Activated CD8-positive, alpha-beta memory T cell treated with anti-CD3 and anti-CD28 coated beads for 4 hours (primary cell): ENCODE results near the gene CRYL1.
"Not testable (repeated sequence)": the region's sequence is repeated elsewhere in the genome, so short reads cannot be mapped to it uniquely, and the experiment has no call there.

Source experiments
- DNase-seq, 2 donors: peaks; one replicate each; pipeline ENCODE4 v3.0.0-alpha.2; 2020; ENCODE audit warnings: low read depth in 2 of 2

CRYL1 gene

DNA sequence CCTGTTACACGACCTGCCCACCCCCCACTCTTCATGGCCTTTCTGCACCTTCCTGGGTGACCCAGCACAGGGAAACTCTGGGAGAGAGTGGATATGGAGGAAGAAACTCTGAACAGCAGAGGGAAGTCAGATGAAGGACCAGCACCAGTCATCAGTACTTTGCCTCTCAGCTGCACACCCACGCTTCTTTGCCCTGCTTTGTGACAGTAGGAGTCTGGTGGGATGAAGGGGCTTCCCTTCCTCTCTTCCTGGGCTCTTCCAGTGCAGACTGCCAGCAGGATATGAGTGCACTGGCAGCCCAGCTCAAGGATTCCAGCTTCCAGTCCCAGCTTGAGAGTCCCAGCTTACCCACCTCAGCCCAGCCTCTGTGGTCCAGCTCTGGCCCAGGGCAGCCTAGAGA lies 68.9 kb downstream of the CRYL1 start:
- no peak for DNase-seq

DNA sequence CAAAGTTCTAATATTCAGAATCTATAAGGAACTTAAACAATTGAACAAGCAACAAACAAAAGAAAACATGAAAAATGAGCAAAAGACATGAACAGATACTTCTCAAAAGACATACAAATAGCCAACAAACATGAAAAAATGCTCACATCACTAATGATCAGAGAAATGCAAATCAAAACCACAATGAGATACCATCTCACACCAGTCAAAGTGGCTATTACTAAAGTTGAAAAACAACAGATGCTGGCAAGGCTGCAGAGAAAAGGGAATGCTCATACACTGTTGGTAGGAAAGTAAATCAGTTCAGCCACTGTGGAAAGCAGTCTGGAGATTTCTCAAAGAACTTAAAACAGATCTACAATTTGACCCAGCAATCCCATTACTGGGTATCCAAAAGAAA lies 74.3 kb downstream of the CRYL1 start:
- DNase-seq: no peak

DNA sequence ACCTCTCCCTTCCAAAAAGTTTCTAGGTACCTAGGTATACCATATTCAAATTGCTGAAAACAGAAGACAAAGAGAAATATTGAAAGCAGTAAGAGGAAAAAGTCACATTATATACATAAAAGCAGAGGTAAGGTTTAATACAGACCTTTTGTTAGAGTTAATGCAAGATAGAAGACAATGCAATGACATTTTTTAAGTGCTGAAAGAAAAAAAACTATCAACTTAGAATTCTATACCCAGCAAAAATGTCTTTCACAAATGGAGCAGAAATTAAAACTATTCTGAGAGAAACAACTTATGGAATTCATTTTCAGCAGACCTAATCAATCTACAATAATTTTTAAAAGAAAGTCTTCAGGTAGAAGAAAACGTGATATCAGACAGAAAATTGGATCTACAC lies 77.2 kb downstream of the CRYL1 start:
- no peak for DNase-seq

DNA sequence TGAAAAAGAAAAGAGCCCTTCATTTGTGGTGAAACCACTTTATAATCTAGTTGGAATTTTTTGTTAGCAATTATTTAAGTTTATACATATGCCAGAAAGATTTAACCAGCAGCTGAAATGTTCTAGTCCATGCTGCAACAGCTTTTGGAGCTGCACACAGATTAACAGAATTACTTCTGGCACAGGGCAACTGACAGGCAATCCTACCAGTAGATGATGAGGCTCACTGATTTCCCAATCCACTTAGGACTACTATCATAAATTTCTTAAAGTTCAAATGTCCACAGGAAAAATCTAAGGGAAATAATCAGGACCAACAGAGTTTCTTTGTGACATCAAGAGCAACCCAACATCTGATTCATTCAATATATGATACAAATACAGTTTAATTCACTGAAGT lies 78.8 kb downstream of the CRYL1 start:
- DNase-seq: no peak

DNA sequence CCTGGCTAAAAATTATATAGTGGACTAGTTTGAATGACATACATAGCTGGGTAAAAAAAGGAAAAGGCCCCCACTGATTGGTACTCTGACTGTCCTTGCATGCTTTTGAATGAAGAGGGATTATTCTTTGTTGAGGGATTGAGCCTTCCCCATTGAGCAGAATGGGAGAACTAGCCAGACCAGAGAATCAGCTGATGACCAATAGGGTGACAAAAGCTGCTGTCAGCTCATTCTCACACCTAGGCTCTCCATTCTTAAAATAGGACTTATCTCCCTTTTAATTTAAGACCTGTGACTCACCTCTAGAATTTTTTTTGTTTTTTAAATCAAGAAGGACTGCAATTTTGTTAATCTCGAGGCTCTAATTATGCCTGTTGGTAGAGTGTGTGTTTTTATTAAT lies 79.3 kb downstream of the CRYL1 start:
- no peak for DNase-seq

DNA sequence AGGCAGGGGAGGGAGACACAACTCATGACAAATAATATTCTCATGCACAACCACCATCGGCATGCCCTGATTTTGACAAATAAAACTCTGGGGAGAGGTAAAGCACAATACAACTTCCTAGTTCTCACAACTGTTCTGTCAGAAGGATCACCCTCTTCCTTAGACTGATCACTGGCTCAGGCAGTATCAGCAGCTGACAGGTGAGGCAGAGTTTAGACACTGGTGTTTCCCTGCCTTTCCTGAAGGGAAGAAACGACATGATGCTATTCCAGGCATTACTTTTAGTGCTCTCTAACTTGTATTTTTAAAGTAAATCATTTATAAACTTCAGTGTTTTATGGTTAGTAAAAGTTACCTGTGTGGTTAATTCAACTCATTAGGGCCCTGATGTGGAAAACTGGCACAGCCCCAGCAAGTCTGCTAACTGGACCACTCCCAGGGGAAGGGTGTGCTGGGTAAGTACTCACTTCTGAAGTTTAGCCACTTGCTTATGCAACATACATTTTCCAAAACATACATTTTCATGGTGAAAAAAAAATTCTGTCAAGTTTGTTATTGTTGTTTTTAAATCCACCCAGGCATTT lies 82.8 kb downstream of the CRYL1 start:
- no peak for DNase-seq

DNA sequence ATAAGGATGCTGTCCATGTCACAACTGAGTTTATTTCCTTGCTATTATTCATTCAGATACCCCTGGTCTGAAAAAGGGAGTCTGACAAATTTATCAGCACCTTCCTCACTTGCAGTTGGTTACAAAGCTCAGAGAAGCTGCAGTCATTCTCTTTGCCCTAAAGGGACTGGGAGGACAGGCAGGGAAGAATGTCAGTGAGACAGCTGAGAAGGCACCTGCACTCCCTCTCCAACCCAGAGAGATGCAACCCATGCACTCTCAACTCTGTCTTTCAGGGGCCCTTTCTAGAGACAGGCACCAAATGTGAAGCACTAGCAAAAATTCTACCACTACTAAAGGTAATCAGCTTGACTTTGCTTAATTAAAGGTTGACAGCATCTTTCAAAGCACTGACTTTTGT lies 83.3 kb downstream of the CRYL1 start:
- no peak for DNase-seq

DNA sequence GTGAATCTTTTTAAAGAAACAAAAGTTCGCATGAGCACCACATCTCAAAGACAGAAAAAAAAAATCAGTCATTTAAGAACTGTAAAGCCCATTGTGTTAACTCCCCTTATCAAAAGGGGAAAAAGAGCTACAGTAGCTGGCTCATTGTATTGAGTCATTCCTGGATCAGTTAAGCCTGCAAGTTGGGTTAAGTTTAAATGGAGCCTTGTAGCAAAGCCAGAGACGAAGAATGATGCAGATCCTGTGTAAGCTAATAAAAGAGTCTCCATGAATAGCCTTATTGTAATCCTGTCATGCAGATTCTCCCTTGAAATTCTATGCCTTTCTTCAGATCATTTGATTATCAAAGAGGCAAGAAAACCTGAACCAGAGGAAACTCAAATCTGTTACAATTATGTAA lies 83.8 kb downstream of the CRYL1 start:
- DNase-seq: no peak

DNA sequence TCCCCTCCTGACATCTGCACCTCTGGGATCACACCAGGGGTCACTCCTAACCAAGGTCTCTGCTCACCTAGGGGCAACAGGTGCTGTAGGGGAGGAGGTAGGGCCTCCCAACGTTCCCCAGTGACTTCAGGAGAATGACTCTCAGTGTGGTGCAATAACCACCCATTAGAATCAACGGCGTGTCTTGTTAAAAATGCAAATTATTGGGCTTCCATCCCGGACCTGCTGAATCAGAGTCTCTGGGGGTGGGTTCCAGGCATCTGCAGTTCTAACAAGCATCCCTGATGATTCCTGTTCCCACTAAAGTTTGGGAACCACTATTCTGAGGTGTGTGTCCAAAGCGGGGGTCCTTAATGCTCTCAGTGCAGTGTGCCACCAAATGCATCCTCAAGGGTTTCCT lies 84.6 kb downstream of the CRYL1 start:
- no peak for DNase-seq

DNA sequence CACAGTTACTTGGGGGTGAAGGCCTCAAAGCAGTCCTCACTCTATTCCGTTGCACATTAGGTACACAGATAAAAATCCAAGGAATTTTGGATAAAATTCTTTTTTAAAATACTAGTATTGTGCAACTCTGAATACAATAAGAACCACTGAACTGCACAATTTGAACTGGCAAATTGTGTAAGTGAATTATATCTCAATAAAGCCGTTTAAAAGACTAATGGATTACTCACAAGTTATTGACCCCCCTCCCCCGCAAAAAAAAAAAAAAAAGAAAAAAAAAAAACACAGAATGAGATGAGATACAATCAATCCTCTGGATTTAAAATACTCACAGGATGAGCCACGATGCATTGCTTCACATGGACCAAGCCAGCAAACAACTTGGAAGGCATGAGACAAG lies 86.4 kb downstream of the CRYL1 start:
- no peak for DNase-seq

DNA sequence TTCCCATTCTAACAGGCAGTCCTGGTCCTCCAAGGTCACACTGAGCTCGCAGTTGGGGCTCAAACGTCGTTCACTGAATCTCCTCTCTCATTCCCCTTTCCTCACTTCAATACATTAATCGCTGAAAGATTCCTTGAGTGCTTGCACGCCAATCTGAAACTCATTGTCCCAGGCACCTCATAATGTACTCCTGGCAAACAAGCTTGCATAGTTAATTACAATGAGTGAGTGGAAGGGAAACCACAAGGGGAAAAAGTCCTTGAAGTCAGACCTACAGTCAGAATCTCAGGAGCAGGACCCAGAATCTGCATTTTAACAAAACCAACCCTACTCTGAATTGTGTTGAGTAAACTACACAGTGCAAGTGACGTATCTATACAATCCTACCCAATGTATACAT lies 86.9 kb downstream of the CRYL1 start:
- DNase-seq: no peak

DNA sequence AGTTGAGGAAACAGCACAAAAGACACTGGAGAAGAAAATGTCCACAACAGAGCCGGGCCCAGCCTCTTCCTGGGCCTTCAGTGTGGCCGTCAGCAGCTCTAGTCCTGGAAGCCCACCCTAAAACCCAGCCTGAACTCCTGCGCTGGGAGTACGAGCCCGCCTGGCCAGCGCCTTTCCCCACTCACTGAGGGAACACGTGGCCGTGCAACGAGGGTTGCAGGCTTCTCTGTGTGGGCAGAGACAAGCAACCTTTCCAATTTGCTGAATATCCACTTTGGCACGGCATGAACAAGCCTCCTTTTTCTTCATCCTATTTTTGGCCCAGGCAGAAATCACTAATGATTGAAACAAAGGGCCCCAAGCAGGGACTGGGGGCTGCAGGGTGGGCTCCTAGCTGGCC lies 89.2 kb downstream of the CRYL1 start:
- DNase-seq: no peak

DNA sequence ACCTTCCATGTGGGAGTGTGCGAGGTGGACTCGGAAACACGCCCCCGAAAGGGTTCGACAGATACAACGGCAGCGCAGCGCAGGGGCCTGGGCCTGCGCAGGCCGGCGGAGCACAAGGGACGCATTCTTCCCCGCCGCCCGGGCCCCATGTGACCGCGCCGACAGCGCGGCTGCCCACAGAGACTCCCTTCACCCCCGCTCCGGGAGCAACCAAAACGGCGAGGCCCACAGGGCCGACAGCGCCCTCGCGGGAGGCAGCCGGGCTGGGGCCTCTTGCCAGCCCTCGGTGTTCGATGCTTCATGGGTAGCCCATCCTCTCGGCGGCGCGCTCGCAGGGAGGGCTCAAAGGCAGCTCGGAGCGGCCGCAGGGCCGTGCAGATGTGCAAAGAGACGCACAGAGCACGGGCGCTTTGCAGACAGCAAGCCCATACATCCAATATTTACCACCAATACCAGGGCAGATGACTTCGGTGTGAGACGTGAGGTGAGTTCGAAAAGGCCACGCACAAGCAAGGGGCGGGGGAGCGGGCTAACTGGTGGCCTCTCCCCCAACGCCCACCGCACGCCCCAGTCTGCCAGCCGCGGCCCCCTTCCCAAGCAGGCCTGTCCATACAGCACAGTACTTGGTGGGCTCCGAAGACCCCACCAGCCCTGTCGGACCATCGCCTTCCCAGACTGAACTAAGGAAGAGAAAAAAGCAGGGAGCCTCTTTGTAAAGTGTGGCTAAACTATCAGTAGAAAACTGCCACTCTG lies 89.9 kb downstream of the CRYL1 start:
- no peak for DNase-seq

DNA sequence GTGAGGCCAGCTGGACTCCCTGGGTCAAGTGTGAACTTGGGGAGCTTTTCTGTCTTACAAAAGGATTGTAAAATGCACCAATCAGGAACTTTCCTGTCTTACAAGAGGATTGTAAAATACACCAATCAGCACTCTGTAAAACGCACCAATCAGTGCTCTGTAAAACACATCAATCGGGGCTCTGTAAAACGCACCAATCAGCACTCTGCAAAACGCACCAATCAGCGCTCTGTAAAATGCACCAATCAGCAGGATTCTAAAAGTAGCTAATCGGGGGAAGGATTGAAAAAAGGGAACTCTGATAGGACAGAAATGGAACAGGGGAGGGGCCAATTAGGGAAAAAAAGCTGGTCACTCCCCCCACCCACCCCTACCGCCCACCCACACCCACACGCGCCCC lies 91.4 kb downstream of the CRYL1 start:
- not testable (repeated sequence) for DNase-seq

DNA sequence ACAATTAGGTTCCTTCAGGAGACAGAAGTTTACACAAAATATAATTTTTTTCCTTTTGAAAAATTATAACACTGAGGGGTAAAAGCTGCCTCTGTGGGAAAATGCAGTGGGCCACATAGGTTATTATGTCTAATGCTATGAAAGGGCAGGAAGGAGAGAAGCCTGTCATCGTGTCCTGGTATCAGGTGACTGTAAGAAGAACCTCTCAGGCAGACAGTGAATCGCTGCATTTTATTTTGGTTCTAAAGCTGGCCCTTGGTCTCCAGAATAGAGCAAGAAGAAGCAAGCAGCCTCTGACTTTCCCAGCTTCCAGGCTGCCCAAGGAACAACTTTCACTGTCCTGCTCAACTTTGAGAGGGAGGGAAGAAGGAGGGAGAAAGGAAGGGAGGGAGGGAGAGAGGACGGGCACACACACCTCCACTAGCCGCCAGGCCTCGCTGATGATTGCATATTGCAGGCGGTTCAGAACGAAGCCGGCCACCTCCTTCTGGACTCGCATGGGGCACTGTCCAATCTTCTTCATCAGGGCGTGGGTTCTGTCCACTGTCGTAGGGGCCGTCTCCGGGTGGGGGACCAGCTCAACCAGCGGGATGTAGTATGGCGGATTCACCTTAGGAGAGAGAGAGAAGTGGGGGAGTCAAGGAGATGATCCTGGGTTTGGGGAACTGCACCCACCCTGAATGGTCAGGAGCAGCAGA lies 93.8 kb downstream of the CRYL1 start:
- no peak for DNase-seq

DNA sequence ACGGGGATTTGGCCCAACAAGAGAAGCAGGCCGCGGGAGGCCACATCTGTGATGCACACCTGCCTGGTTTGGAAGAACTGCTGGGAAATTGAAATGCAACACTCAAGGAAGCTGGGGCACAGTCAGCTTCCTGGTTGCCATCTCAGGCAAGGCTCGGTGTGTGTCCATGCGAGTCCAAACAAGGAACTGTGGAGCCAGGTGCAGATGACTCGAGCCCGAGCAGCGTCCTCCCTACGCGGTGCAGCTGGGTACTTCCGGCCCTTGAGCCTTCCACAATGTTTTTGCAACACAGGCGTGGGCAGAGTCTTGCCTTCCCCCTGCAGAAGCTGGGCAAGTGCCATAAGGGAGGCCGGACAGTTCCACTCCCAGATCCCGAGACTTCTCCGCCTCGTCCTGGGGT lies 94.6 kb downstream of the CRYL1 start:
- DNase-seq: no peak

DNA sequence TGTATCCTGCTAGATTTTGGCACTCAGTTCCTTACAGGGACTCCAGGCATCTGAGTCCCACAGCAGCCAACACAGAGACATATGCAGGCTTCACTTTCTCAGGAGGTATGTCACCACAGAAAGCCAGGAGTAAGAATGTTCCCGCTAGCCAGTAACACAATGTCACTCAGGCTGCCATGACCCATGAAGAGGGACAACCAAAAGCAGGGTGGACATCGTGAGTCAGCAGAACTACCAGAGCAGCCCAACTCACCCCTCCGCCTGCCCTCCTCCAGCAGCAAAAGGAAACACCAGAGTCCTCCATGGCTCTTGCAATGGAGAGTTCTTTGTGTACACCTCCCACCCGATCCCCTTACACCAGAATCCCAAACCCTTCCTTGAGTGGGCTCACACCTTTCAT lies 95.4 kb downstream of the CRYL1 start:
- DNase-seq: no peak

DNA sequence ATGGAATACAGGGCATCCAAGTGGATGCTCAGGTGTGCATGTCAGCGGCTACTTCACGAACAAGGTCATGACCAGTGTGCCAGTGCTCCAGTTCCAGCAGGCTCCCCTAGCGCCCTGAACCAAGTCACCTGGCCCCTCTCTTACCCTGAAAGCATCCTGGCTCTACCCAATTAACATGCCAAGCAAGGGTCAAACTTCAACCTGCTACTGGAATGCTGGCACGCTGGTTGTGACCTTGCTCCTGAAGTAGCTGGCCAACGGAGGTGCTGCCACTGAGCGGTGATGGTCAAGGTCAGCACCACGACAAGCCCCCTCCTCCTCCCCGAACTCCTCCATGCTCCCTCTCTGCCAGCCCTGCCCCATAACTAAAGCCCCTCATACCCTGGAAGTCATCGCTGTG lies 96.0 kb downstream of the CRYL1 start:
- DNase-seq: no peak

DNA sequence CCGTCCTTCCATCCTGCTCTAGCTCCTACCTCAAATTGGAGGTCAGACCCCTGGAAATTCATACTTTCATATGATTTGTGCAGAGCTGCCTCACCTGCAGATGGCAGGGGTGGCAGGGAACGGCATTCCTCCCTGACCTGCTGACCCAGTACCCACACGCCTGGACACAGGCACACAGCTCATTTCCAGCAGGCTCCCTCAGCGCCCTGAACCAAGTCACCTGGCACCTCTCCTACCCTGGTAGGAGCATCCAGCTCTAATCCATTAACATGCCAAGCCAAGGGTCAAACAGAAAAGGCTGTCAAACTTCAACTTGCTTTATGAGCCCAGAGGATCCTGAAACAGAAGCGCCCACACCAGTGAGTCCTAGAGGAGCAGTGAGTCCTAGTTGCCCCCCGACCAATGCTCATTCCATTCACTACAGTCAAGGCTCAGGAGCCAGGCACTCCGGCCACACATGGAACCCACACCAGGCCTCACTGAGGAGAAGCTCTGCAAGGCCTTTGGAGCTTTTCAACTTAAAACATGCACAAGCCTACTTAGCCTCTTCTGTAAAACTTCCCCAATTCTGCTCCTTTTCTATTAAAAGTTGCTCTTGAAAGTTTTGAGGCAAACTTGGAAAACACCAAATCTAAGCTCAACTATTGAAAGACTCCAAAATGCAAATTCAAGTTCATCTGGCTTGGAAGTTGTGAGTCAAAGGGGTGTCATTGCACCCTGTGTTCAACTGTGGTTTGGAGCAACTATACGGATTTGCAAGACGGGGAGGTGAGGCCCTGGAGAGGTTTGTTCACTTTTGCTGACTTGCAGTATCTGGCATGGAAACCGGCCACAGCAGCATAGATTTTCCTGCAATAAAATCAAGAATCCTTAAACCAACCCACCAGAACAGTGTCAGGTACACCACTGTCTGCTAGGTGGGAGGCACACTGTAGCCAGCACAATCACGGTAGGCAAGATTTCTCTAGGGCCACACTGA lies 96.7 kb downstream of the CRYL1 start:
- DNase-seq: no peak

DNA sequence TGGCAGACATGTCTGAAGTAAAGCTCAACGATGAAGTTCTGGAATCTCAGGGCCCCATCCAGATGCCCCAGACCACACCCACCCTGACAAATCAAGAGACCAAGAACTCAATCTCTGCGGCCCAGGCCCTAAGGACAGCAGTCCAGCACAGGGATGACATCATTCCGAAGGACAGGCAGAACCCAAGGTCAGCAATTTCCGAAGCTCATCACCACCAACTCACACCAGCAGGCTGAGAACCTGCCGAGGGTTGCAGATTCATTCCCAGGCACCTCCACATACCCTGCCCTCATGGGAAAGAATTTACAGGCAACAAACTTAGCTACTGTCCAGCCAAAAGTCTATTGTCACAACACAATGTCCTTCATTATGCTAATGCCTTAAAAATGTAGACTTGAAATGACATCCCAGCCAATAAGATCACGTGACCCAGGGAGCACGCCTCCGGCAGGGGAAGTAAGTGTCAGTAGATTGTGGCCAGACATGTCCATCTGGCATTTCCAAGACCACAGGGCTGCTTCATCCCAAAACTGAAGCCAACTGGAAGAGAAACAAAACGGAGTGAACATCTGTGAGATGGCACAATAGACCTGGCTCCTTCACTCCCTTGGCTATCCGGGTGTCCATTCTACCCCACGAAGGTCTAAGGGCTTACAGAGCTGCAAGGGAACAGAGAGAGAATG lies 98.8 kb downstream of the CRYL1 start:
- no peak for DNase-seq

DNA sequence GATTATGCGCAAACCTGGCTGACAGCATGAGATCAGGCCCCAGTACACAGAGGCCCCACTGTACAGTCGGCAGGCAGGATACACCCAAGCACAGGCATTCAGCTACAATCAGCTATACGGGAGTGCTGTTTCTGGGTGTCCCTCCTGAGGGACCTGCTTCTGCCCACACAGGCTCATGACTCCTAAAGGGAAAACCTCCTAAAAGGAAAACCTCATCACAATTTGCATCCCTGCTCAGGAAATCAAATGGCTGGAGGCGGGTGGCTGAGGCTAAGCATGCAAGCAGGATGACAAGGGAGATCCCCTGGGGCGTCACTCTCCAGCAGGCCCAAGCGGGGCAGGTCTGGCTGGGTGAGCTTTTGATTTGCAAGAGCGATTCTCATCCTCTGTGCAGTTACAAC lies 99.8 kb downstream of the CRYL1 start:
- DNase-seq: no peak

DNA sequence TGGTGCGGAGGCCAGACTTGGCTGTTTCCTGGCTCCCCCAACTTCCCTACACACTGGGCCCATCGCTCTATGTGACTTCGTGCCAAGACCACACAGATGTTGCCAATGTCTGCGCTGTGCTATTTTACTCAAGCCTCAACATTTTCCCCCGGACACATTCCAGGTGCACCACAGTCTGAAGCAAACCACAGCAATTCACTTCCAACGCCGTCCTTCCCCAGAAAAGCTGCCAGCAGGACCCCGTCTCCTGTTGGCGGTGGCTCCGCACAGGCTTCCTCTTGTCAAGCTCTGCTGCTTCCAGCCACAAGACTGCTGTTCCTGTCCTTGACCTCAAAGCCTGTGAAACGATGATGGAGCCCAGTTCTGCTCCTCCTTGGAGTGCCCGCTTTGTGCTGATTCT lies 100.7 kb downstream of the CRYL1 start:
- DNase-seq: no peak
